Large intestine (tissue), 3 donors: ENCODE data around the gene TSPAN13. TPM values are rescaled to one million over a fixed set of nuclear protein-coding genes. Genes with fewer than 3 reads are reported as not detected.

ENCODE experiments used
- DNase-seq, 2 donors: peaks; one replicate each; pipeline versions ENCODE4 v3.0.0 to v3.0.0-alpha.2; 2013
- H3K27ac ChIP-seq: one replicate; pipeline ENCODE4 v1.5.1; 2013; ENCODE audit warnings: low read length
- H3K27me3 ChIP-seq: 2 replicates; pipeline ENCODE4 v1.6.1; 2013; ENCODE audit warnings: low read length; ENCODE audit not compliant: control insufficient read depth, insufficient read depth
- H3K36me3 ChIP-seq: 2 replicates; pipeline ENCODE4 v1.6.1; 2013; ENCODE audit warnings: low read length; ENCODE audit not compliant: control insufficient read depth, insufficient read depth
- H3K4me1 ChIP-seq: one replicate; pipeline ENCODE4 v1.6.1; 2013; ENCODE audit warnings: low read length; ENCODE audit not compliant: control insufficient read depth, insufficient read depth
- H3K4me3 ChIP-seq: one replicate; pipeline ENCODE4 v1.5.1; 2013; ENCODE audit warnings: low read length
- H3K9me3 ChIP-seq: one replicate; pipeline ENCODE4 v1.6.1; 2013; ENCODE audit warnings: mild to moderate bottlenecking, low read depth, low read length, moderate library complexity; ENCODE audit not compliant: control insufficient read depth
- WGBS: methylation state at CpG from one replicate; pipeline ENCODE4 v1.1.5; 2013; ENCODE audit warnings: low lambda C conversion rate; ENCODE audit not compliant: insufficient coverage; 5-methylcytosine and 5-hydroxymethylcytosine counted together
- polyA plus RNA-seq: library from polyadenylated mRNA; unstranded; fragments of 120-200 nt; gene quantifications from one replicate; pipeline ENCODE4 v1.2.1, GENCODE V29; 2013

The TSPAN13 gene
- polyA plus RNA-seq, 1 donor, result 189 TPM

- peaks cover 3% of the 10 kb centered on the region for H3K9me3 ChIP-seq
- H3K4me3 ChIP-seq, result no peak overlapping the region
- no peak overlapping the region for H3K27ac ChIP-seq
- peaks cover 13% of the 10 kb centered on the region for H3K4me1 ChIP-seq
- H3K27me3 ChIP-seq, result no peaks in the 10 kb centered on the region
- no peak for DNase-seq
- H3K36me3 ChIP-seq, result no peaks in the 10 kb centered on the region
Observed at GRCh38 chr7:16826060-16826459, 72.5 kb downstream of the TSPAN13 start.

DNA sequence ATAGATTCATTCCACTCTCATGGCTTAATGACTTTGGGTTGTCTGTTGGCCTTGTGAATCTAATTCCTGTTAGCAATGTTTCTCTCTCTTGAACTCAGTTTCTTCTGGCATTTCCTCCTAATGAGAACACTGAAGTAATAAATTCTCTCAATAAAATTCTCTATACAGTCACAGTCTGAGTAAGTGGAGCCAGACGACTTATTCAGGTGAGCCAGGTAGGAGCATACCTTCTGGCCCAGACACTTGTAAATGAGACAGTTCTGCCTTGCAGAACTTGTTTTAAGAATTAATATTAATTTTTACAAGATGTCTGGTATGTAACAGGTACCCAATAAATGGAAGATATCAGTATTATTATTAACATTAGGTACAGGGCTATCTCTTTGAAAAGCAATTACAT, 79.8 kb downstream of the TSPAN13 start:
- Histone ChIP-seq H3K27me3 (no peaks in the 10 kb centered on the region), H3K36me3 (no peaks in the 10 kb centered on the region), H3K4me1 (no peaks in the 10 kb centered on the region), H3K27ac (no peak overlapping the region), H3K9me3 (peaks cover 6% of the 10 kb centered on the region), H3K4me3 (no peak overlapping the region)
- WGBS, result no CpG with 5 or more reads among the region's 1 CpG
- DNase-seq, result no peak

Other genes with a start within 250 kb of the TSPAN13 start
- not detected for gene LRRC72, start 226.9 kb upstream of the TSPAN13 start, polyA plus RNA-seq
- 34.0 TPM for gene ANKMY2, start 108.0 kb upstream of the TSPAN13 start, polyA plus RNA-seq
- 69.7 TPM for gene BZW2, start 107.6 kb upstream of the TSPAN13 start, polyA plus RNA-seq
- 527 TPM for gene AGR2, start 51.2 kb downstream of the TSPAN13 start, polyA plus RNA-seq
- gene AGR3, start 128.2 kb downstream of the TSPAN13 start, polyA plus RNA-seq, result 213 TPM